ENCODE data around the gene THSD4. TPM values are rescaled to one million over a fixed set of nuclear protein-coding genes. Genes with fewer than 3 reads are reported as not detected.

The THSD4 gene
- total RNA-seq, 4 donors from 2014 or later = 16.6 to 25.3 (median 24.1) TPM

GRCh38 chr15:71812966-71813722 lies 697.9 kb downstream of the THSD4 start:
- Histone ChIP-seq H3K27ac (no peak overlapping the region), H3K4me1 (no peaks in the 10 kb centered on the region), H3K4me3 (no peak overlapping the region), H3K27me3 (no peaks in the 10 kb centered on the region), H3K9me3 (no peaks in the 10 kb centered on the region), H3K36me3 (no peaks in the 10 kb centered on the region)
- no peak for DNase-seq (ENCODE audit: low spot score in 2 of 2)
- WGBS = 95% methylated on average over 8 of the region's 16 CpGs
- TF ChIP-seq CTCF (IDR thresholded peaks at IDR 0.05) (no peak), POLR2A (IDR thresholded peaks at IDR 0.05) (no peak), EP300 (IDR thresholded peaks at IDR 0.05) (no peak), POLR2AphosphoS5 (IDR thresholded peaks at IDR 0.05) (no peak)

DNA sequence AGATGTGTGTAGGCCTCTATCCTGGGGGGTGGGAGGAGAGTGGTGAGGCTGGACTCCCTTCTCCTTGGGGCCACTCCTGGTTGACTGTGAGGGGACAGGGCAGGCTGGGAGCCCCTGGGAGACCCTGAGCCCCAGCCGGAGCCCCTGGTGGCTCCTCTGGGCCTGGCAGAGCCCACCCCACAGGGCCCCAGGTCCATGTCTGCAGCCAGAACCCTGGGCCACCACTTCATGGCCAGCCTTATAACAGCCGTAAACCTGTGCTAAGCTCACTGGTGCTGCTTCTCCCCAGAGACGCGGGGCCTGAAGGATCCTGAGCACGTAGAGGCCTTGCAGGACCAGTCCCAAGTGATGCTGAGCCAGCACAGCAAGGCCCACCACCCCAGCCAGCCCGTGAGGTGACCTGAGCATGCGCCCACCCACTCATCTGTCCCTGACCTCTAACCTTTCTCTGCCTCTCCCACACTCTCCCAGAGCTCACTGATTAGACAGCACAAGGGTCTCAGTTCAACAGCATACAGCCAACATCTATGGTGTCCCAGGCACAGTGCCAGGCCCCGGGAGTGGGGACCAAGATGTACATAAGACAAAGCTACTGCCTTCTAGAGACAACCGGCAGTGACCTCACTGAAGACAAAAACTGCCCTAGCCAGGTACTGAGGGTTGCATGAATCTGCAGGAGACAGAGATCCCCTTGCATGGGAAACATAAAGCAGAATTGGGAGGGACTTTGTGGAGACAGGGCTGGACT lies 698.6 kb downstream of the THSD4 start:
- TF ChIP-seq POLR2A (IDR thresholded peaks at IDR 0.05) (no peak), POLR2AphosphoS5 (IDR thresholded peaks at IDR 0.05) (no peak), EP300 (IDR thresholded peaks at IDR 0.05) (no peak)
- no peak for DNase-seq (ENCODE audit: low spot score in 2 of 2)
- Histone ChIP-seq H3K36me3 (no peaks in the 10 kb centered on the region), H3K4me3 (no peak overlapping the region), H3K27ac (no peak overlapping the region), H3K27me3 (no peaks in the 10 kb centered on the region), H3K4me1 (no peaks in the 10 kb centered on the region), H3K9me3 (no peaks in the 10 kb centered on the region)
- 55% methylated on average over 3 of the region's 9 CpGs for WGBS

DNA sequence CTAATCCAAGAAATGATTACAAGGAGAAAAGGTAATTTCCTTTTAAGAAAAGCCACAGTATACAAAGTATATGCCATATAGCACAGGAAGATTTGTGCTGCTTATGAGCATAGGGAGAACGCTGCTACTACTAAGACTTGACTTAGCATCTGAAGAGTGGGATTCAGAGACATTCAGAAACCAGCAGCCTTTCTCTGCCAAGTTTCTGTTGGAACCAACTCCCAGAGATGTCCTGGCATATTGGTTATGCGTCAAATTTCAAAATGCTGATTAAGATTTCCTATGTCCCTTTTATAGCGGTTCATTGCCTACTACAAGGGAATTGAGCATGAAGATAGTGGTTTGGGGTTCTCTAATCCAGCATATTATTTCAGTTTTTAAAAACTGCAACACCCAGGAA lies 700.0 kb downstream of the THSD4 start:
- Histone ChIP-seq H3K27me3 (no peaks in the 10 kb centered on the region), H3K36me3 (no peaks in the 10 kb centered on the region), H3K27ac (no peak overlapping the region), H3K4me1 (no peaks in the 10 kb centered on the region), H3K4me3 (no peak overlapping the region), H3K9me3 (no peaks in the 10 kb centered on the region)
- WGBS = 72% methylated on average over 3 of the region's 3 CpGs
- TF ChIP-seq CTCF (IDR thresholded peaks at IDR 0.05) (no peak), POLR2AphosphoS5 (IDR thresholded peaks at IDR 0.05) (no peak), POLR2A (IDR thresholded peaks at IDR 0.05) (no peak), EP300 (IDR thresholded peaks at IDR 0.05) (no peak)
- no peak for DNase-seq (ENCODE audit: low spot score in 2 of 2)

DNA sequence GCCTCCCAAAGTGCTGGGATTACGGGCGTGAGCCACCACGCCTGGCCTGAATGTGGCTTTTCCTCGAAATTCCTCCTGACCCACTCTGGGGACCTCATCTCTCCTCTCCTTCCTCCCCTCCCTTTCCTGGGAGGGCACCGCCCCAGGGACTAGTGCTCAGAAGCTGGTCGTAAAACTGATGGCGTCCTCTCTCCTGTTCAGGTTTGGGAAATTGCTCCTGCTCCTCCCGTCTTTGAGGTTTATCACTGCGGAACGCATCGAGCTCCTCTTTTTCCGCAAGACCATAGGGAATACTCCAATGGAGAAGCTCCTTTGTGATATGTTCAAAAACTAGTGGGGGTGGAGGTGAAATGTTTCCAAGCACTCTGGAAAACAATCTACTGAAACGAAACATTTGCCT lies 702.1 kb downstream of the THSD4 start:
- Histone ChIP-seq H3K27me3 (no peaks in the 10 kb centered on the region), H3K4me3 (no peak overlapping the region), H3K9me3 (peaks cover 14% of the 10 kb centered on the region), H3K36me3 (peaks cover 8% of the 10 kb centered on the region), H3K4me1 (no peaks in the 10 kb centered on the region), H3K27ac (no peak overlapping the region)
- no peak for DNase-seq (ENCODE audit: low spot score in 2 of 2)
- 98% methylated on average over 13 of the region's 13 CpGs for WGBS
- no peak for TF ChIP-seq CTCF (IDR thresholded peaks at IDR 0.05)

DNA sequence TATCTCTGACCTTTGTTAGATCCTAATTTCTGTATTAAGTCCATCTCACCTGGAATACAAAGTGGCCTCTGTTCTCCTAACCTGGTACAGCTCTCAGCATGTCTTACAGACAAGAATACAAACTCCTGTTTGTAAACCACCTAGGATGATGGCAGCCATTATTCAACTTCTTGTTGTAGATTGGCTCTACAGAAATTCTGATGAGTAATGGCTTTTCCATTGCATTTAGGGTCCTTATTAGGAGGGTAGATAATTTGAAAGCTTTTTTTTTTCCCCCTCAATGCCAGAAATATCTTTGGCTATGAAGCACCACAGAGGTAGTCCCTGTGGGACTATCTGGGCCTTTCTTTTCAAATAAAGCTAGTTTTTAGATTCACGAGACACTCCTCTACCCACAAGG lies 704.9 kb downstream of the THSD4 start:
- Histone ChIP-seq H3K4me3 (no peak overlapping the region), H3K9me3 (peaks cover 29% of the 10 kb centered on the region), H3K27ac (no peak overlapping the region), H3K36me3 (peaks cover 35% of the 10 kb centered on the region), H3K4me1 (no peaks in the 10 kb centered on the region), H3K27me3 (no peaks in the 10 kb centered on the region)
- WGBS = 100% methylated on average over 1 of the region's 1 CpG
- no peak for DNase-seq (ENCODE audit: low spot score in 2 of 2)
- no peak for TF ChIP-seq CTCF (IDR thresholded peaks at IDR 0.05)
- no peak for TF ChIP-seq EP300 (IDR thresholded peaks at IDR 0.05)
- TF ChIP-seq POLR2A (IDR thresholded peaks at IDR 0.05) = no peak
- no peak for TF ChIP-seq POLR2AphosphoS5 (IDR thresholded peaks at IDR 0.05)

Data from suprapubic skin (tissue), 4 donors.